Ishikawa (cell line): ENCODE measurements around the gene DSG1.
A peak's percentile ranks its signal among the peaks of the same experiment; 100 is the strongest.

Experiments used
- CEBPB ChIP-seq: IDR thresholded peaks from 2 replicates; pipeline ENCODE4 v1.6.1; 2012
- CREB1 ChIP-seq: IDR thresholded peaks from 2 replicates; pipeline ENCODE4 v1.6.1; 2012; ENCODE audit warnings: low read depth
- EGR1 ChIP-seq: IDR thresholded peaks from 2 replicates; pipeline ENCODE4 v1.6.1; 2012
- EP300 ChIP-seq: IDR thresholded peaks from 2 replicates; pipeline ENCODE4 v1.6.1; 2012; ENCODE audit warnings: borderline replicate concordance
- FOXM1 ChIP-seq: IDR thresholded peaks from 2 replicates; pipeline ENCODE4 v1.6.1; 2012; ENCODE audit warnings: low read depth, borderline replicate concordance
- MAX ChIP-seq: IDR thresholded peaks from 2 replicates; pipeline ENCODE4 v1.6.1; 2012
- NFIC ChIP-seq: IDR thresholded peaks from 2 replicates; pipeline ENCODE4 v1.6.1; 2012
- RAD21 ChIP-seq: IDR thresholded peaks from 2 replicates; pipeline ENCODE4 v1.6.1; 2012; ENCODE audit warnings: low read depth
- REST ChIP-seq: IDR thresholded peaks from 2 replicates; pipeline ENCODE4 v1.6.1; 2012; ENCODE audit warnings: low read depth, mild to moderate bottlenecking
- TAF1 ChIP-seq: IDR thresholded peaks from 2 replicates; pipeline ENCODE4 v1.6.1; 2012; ENCODE audit warnings: low read depth, mild to moderate bottlenecking
- TCF12 ChIP-seq: IDR thresholded peaks from 2 replicates; pipeline ENCODE4 v1.6.1; 2012; ENCODE audit warnings: low read depth
- TEAD4 ChIP-seq: IDR thresholded peaks from 2 replicates; pipeline ENCODE4 v1.6.1; 2012
- YY1 ChIP-seq: IDR thresholded peaks from 2 replicates; pipeline ENCODE4 v1.6.1; 2012; ENCODE audit warnings: low read depth
- ZBTB7A ChIP-seq: IDR thresholded peaks from 2 replicates; pipeline ENCODE4 v1.6.1; 2012; ENCODE audit warnings: low read depth
- TF ChIP-seq, protein P1 (sequence below): IDR thresholded peaks from 2 replicates; pipeline ENCODE4 v1.6.1; 2012

DSG1 gene

GRCh38 chr18:31321719-31322118 lies 3.8 kb downstream of the DSG1 start:
- TF ChIP-seq CEBPB (no peak), RAD21 (no peak), YY1 (no peak), TCF12 (no peak), EP300 (no peak)

DNA sequence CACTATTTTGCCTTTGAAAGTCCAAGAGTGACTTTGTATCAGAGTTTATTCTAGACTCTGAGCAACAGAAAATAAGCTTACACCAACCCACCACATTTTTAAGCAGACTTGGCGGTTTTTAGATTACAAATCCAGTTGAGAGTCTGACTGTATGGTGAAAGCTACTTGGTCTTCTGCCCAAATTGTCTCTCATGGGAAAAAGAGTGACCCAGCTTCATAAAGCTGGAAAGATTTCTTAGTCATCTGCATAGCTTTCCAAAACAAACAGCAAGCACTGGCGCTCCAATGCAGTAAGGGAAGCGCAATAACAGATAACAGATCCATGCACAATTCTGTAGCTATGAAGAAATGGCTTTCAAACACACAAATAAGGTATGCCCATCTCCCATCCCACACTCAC lies 7.1 kb downstream of the DSG1 start:
- TF ChIP-seq TEAD4 (no peak), MAX (no peak), CEBPB (no peak), TCF12 (no peak), CREB1 (no peak), ZBTB7A (no peak), TAF1 (no peak), NFIC (no peak), FOXM1 (no peak), EGR1 (no peak), YY1 (no peak), REST (no peak), RAD21 (no peak), EP300 (no peak)
- TF ChIP-seq, protein P1, sequence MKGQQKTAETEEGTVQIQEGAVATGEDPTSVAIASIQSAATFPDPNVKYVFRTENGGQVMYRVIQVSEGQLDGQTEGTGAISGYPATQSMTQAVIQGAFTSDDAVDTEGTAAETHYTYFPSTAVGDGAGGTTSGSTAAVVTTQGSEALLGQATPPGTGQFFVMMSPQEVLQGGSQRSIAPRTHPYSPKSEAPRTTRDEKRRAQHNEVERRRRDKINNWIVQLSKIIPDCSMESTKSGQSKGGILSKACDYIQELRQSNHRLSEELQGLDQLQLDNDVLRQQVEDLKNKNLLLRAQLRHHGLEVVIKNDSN = no peak

DNA sequence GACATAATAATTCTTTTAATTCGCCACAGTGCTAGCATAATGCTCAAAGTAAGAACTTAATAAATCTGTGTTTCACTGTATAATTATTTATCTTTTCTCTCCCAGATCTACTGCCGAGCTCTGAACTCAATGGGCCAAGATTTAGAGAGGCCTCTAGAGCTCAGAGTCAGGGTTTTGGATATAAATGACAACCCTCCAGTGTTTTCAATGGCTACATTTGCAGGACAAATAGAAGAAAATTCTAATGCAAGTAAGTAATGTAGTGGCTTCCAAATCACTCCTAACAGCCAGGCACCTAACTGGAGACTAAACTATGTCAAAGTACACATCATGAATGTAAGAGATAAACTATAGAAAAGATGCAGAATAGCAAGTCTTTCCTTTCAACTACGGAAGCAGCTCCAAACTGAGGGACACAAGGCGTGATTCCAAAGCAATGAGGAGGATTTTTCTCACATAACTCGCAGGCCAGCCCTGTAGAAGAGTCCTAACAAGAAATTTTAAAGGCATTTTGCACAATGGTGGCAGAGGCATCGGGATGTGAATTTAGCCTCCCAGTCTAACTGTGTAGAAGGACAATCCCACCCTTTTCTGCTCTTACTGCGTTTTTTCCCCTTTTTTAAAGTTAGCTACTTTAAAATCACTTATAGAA lies 12.0 kb downstream of the DSG1 start:
- TF ChIP-seq TEAD4 = no peak
- no peak for TF ChIP-seq CEBPB
- TF ChIP-seq EGR1 = no peak
- no peak for TF ChIP-seq FOXM1
- TF ChIP-seq MAX = no peak
- no peak for TF ChIP-seq TCF12
- no peak for TF ChIP-seq NFIC
- no peak for TF ChIP-seq REST
- no peak for TF ChIP-seq RAD21
- TF ChIP-seq EP300 = no peak
- TF ChIP-seq ZBTB7A = no peak
- TF ChIP-seq, protein P1 = no peak
- TF ChIP-seq CREB1 = no peak
- no peak for TF ChIP-seq YY1

GRCh38 chr18:31343454-31343853 lies 25.5 kb downstream of the DSG1 start:
- no peak for TF ChIP-seq TEAD4
- TF ChIP-seq YY1 = 0 out of 2 replicates have a peak, but pooled peaks have one; percentile 48

DNA sequence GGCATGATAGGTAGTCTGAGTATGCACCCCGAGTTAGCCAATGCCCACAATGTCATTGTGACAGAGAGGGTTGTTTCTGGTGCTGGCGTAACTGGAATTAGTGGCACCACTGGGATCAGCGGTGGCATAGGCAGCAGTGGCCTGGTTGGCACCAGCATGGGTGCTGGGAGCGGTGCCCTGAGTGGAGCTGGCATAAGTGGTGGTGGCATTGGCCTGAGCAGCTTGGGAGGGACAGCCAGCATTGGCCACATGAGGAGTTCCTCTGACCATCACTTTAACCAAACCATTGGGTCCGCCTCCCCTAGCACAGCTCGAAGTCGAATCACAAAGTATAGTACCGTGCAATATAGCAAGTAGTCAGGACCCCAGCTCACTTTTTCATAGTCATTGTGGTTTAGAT lies 37.0 kb downstream of the DSG1 start:
- TF ChIP-seq EP300 = no peak
- no peak for TF ChIP-seq CREB1
- no peak for TF ChIP-seq TEAD4
- no peak for TF ChIP-seq FOXM1
- TF ChIP-seq CEBPB = no peak
- TF ChIP-seq TAF1 = no peak
- no peak for TF ChIP-seq MAX
- no peak for TF ChIP-seq EGR1
- no peak for TF ChIP-seq REST
- no peak for TF ChIP-seq NFIC
